NCI-H128 (cell line): Measurements from ENCODE around the gene GRAMD2A.

Source experiments
- DNase-seq: peaks from one replicate; lab custom pipeline; 2025; ENCODE audit not compliant: unreplicated experiment; lab: John Stamatoyannopoulos, UW

GRAMD2A gene

DNA sequence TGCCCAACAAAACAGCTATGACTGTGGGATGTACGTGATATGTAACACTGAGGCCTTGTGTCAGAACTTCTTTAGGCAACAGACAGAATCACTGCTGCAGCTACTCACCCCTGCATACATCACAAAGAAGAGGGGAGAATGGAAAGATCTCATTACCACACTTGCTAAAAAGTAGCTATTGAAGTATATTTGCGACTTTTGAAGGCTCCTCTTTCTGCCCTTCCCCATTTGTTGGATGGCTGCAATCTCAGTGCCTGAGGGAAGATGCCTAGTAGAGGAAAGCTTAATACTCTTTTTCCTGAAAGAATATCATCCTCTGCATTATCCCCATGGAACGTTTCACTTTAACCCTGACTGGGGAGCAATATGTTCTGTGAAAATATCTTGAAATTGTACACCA lies 57.5 kb downstream of the GRAMD2A start:
- no peak for DNase-seq

DNA sequence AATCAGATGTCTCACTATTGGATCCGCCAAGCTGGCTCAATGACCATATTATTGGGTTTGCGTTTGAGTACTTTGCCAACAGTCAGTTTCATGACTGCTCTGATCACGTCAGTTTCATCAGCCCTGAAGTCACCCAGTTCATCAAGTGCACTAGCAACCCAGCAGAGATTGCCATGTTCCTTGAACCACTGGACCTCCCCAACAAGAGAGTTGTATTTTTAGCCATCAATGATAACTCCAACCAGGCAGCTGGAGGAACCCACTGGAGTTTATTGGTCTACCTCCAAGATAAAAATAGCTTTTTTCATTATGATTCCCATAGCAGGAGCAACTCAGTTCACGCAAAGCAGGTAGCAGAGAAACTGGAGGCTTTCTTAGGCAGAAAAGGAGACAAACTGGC lies 57.9 kb downstream of the GRAMD2A start:
- DNase-seq, result no peak

GRCh38 chr15:72136170-72137051 lies 61.2 kb downstream of the GRAMD2A start:
- peak; percentile 61 for DNase-seq

GRCh38 chr15:72135719-72136118 lies 61.9 kb downstream of the GRAMD2A start:
- no peak for DNase-seq

DNA sequence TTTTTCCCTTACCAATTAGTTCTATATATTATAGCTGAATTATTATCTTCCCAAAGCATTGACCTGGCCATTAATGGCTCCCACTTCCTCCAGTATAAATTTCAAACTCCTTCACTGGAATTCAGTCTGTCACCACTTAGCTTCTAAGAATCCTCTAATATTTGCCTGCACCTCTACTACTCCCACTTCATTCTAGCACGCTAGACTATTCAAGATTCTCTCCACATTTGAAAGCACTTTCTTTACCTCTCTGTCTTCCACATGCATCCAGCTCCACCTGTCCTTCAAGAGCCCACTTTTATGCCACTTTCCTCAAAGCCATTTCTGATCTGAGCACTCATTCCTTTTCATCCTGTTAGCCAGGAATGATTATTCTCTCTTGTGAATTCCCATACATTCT lies 64.4 kb downstream of the GRAMD2A start:
- DNase-seq, result no peak

DNA sequence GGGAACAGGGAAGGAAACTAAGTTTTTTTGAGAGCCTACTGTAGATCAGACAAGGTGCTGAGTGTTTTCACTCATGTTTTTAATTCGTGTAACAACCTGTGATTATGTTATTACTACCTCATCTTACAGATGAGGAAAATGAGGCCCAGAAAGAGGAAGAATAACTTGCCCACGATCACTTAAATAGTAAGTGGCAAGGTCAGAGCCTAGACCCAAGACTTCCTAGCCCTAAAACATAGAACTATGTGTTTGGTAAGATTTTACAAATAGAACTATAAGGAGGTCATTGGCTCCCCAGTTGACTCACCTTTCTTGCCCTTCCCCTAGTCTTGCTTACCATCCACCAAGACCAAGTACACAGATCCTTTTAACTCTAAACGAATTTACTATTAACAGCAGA lies 65.7 kb downstream of the GRAMD2A start:
- DNase-seq, result no peak

DNA sequence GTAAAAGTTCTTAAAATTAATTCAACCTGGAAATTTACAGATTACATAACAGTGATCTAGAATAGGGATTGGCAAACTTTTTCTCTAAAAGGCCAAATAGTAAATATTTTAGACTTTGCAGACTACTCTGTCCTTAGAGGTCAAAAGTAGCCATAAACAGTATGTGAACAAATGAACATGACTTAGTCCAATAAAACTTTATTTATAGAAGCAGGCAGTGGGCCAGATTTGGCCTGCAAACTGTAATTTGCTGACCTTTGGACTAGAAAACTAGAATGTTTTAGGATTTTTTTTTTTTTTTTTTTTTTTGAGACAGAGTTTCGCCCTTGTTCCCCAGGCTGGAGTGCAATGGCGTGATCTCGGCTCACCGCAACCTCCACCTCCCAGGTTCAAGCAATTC lies 67.3 kb downstream of the GRAMD2A start:
- DNase-seq, result no peak

GRCh38 chr15:72128359-72128758 lies 69.2 kb downstream of the GRAMD2A start:
- DNase-seq, result no peak

DNA sequence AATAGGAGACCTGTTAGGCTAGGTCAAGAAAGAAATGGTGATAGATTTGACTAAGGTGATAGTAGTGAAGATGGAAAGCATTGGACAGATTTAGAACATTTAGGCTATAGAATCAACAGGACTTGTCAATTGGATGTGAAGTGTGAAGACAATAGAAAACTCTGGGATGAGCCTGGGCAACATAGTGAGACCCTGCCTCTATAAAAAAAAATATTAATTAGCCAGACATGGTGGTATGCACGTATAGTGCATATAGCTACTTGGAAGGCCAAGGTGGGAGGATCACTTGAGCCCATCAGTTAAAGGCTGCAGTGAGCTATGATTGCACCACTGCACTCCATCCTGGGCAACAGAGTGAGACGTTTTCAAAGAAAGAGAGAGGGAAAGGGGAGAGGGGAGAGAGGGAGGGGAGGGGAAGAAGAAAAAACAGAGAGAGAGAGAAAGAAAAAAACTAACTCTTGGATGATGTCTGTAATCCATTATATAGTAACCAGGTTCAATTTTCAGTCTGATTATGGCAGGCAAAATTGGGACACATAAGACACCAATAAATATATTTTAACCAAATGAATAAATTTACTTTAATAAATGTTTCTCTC lies 69.8 kb downstream of the GRAMD2A start:
- no peak for DNase-seq

DNA sequence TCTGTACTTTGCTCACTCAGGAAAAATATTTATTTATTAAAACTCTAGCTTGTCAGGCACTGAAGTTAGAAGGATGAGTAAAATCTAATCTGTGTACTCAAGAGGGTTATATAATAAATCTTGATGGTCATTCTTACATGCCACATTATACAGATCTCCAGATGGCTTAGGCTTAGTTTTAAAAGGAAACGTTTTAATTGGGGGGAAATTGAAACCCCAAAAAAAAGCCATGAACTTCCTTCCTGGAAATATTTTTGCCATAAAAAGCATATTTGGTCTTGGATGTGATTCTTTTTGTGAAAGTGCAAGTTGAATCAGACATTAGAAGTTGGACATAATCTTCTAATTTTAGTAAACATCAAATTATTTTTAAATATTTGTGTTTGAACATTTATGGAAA lies 73.4 kb downstream of the GRAMD2A start:
- no peak for DNase-seq

- DNase-seq, result peak; percentile 88
These were observed 79.3 kb downstream of the GRAMD2A start, which contains the start of the genes MYO9A and SENP8 for GRCh38 chr15:72118017-72118978. MYO9A (minus strand) TSS chr15:72118150; CDS start chr15:72046563, 71,587 bp downstream. SENP8 (plus strand) TSS chr15:72118403; CDS start chr15:72139624, 21,221 bp downstream.

- no peak for DNase-seq
These were observed 80.0 kb downstream of the GRAMD2A start for GRCh38 chr15:72117486-72118016.

- no peak for DNase-seq
These were observed 80.7 kb downstream of the GRAMD2A start for GRCh38 chr15:72116731-72117485.

DNA sequence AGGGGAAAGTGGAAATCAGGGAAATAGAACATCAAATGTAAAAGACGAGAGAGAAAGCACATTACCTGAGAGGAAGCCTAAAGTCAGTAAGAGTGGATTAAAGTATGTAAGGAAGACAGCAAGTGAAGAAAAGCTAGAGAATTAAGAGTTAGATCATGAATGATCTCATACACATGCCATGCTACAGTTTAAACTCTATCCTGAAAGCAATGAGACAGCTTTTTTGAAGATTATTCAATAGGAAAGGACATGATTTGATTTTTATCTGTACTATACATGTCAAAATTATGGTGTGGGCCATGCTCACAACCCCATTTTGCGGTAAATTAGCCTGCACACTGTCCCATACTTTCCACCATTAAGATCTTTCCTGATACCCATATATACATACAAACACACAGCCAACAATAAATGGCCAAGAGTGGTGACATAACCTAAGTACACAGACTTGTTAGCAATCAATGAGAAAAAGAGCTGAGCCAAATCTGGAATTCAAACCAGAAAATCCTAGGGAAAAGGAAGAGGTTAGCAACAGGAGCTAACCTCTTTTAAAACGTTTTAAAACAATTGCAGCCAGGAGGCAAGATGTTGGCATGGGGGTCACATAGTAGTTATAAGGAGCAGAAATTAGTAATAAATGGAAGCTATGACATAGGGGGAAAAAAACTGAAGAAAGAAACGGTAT lies 84.1 kb downstream of the GRAMD2A start:
- no peak for DNase-seq

GRCh38 chr15:72112805-72113204 lies 84.8 kb downstream of the GRAMD2A start:
- no peak for DNase-seq

- DNase-seq, result no peak
These were observed 85.5 kb downstream of the GRAMD2A start for GRCh38 chr15:72112116-72112515.

- no peak for DNase-seq
These were observed 87.2 kb downstream of the GRAMD2A start for GRCh38 chr15:72110355-72110754.
